Left lung (tissue), 10 donors: ENCODE measurements around the gene HOXC12. TPM values are rescaled to one million over a fixed set of nuclear protein-coding genes. Genes with fewer than 3 reads are reported as not detected.

Source experiments
- ATAC-seq: fragments of 200-7000 bp; cut with Tn5 transposase; one replicate; pipeline ENCODE4 v1.9.1; 2020; ENCODE audit warnings: moderate library complexity
- DNase-seq, 4 donors: peaks; one replicate each; pipeline ENCODE4 v3.0.0-alpha.2; 2013 to 2020
- H3K27ac ChIP-seq, 2 donors: fragments of 200-600 bp; sonication (generic) in 1 of 2; one replicate each; pipeline versions ENCODE4 v1.5.0 to v1.8.0; 2020 to 2021
- H3K27me3 ChIP-seq, 2 donors: fragments of 200-600 bp; sonication (generic) in 1 of 2; one replicate each; pipeline versions ENCODE4 v1.5.0 to v1.8.0; 2020 to 2021
- H3K36me3 ChIP-seq, 2 donors: fragments of 200-600 bp; sonication (generic) in 1 of 2; one replicate each; pipeline versions ENCODE4 v1.5.0 to v1.8.0; 2020 to 2021
- H3K4me1 ChIP-seq, 2 donors: fragments of 200-600 bp; one replicate each; pipeline ENCODE4 v1.8.0; 2021
- H3K4me3 ChIP-seq, 2 donors: fragments of 200-600 bp; sonication (generic) in 1 of 2; one replicate each; pipeline versions ENCODE4 v1.5.0 to v1.8.0; 2020 to 2021; ENCODE audit warnings: mild to moderate bottlenecking in 1 of 2
- H3K9me3 ChIP-seq, 2 donors: fragments of 200-600 bp; sonication (generic) in 1 of 2; one replicate each; pipeline versions ENCODE4 v1.5.0 to v1.8.0; 2020 to 2021
- intact Hi-C, 2 donors: fragments of 100-400 bp; cut with DNase I; formaldehyde crosslinking; loops; one replicate each; pipeline versions ENCODE4 v1.11.2 to v1.14.2; 2022
- polyA plus RNA-seq, 6 donors: library from polyadenylated mRNA; unstranded; fragments of 120-200 nt; gene quantifications; one replicate each; pipeline ENCODE4 v1.2.1, GENCODE V29; 2013; ENCODE audit not compliant: insufficient read length in 6 of 6
- total RNA-seq, 2 donors: library from RNA; stranded (reverse); fragmentation: NEBNext Ultra II Directional; extraction: Animal tissue kit (Norgen Biotek cat#: 25700); gene quantifications; one replicate each; pipeline ENCODE4 v1.2.1, GENCODE V29; 2021
- TF ChIP-seq, protein P1 (sequence below), 2 donors: fragments of 200-600 bp; sonication (generic) in 1 of 2; IDR thresholded peaks; one replicate each; pipeline versions ENCODE4 v1.5.0 to v1.8.0; 2021; ENCODE audit warnings: antibody characterized with exemption in 2 of 2
- donor health status: DM: no; HTN: yes; CAD: no.
- donor health status: DM: no; HTN: no; CAD: no.

The HOXC12 gene
- total and polyA plus RNA-seq, 8 donors, result not detected

DNA sequence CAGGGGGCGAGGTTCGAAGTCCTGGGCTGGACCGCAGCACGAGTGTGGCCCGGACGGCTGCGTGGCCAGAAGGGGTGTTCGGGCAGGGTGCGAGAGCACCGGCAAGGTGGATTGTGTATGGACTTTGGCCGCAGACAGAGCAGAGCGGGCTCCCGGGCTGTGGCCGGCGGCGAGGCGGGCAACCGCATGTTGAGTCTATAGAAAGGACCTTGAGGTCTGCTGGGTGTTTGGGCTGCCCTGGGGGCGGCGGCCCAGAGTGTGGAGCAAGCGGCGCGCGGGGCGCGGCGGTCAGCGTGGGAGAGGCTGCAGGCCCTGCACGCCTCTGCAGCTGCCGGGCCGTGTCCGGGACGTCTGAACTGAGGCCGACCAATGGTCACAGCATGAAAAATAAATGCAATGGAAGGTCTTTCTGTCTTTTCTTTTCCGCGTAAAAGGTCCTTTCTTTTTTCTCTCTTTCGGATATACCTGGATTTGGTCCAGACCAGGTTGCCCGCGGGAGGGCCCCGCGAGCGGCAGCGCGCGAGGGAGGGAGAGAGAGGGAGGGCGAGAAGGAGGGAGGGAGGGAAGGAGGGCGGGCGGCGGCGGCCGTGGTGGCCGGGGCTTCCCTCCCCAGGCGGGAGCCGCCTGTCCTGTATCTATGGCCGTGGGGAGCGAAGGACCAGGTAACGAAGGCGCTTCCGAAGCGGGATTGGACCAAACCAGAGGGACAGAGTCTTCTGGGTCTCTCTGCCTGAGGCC lies 39.7 kb downstream of the HOXC12 start:
- no peak for DNase-seq
- H3K4me3 ChIP-seq, result no peak overlapping the region

DNA sequence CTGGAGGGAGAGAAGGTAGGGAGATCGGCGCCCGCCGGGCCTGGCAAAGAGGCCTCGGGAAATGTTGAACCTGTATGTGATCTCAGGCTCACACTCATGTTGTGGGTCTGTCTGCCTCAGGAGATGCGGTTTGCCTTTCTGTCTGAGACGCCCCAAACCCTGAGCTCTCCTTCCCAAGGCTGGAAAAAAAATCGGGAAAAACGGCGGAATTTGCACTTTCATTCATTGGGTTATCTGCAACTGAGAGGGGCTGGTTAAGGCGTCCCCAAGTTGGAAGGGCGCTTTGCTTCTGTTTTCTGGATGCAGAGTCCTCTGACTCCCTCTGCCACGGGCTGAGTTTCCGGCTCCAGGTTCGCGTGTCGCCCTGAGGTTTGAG lies 40.3 kb downstream of the HOXC12 start:
- DNase-seq, result no peak
- H3K4me1 ChIP-seq, result peaks cover 12 to 26% of the 10 kb centered on the region in 2 donors
- intact Hi-C loops, result no loop called here
- TF ChIP-seq, protein P1, sequence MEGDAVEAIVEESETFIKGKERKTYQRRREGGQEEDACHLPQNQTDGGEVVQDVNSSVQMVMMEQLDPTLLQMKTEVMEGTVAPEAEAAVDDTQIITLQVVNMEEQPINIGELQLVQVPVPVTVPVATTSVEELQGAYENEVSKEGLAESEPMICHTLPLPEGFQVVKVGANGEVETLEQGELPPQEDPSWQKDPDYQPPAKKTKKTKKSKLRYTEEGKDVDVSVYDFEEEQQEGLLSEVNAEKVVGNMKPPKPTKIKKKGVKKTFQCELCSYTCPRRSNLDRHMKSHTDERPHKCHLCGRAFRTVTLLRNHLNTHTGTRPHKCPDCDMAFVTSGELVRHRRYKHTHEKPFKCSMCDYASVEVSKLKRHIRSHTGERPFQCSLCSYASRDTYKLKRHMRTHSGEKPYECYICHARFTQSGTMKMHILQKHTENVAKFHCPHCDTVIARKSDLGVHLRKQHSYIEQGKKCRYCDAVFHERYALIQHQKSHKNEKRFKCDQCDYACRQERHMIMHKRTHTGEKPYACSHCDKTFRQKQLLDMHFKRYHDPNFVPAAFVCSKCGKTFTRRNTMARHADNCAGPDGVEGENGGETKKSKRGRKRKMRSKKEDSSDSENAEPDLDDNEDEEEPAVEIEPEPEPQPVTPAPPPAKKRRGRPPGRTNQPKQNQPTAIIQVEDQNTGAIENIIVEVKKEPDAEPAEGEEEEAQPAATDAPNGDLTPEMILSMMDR (IDR thresholded peaks at IDR 0.05), result no peak
- peaks cover 100% of the 10 kb centered on the region in 2 donors for H3K27me3 ChIP-seq
- no peaks in the 10 kb centered on the region for H3K9me3 ChIP-seq
- H3K4me3 ChIP-seq, result peak overlapping the region in 1 of 2 donors; percentile 41
- no peak for ATAC-seq
- H3K27ac ChIP-seq, result no peak overlapping the region
- H3K36me3 ChIP-seq, result no peaks in the 10 kb centered on the region

More for the DNA sequence above, 39.7 kb downstream of the HOXC12 start:
- no peaks in the 10 kb centered on the region for H3K9me3 ChIP-seq
- H3K36me3 ChIP-seq, result no peaks in the 10 kb centered on the region
- peaks cover 100% of the 10 kb centered on the region in 2 donors for H3K27me3 ChIP-seq
- no peak for ATAC-seq
- TF ChIP-seq, protein P1 (IDR thresholded peaks at IDR 0.05), result no peak
- H3K27ac ChIP-seq, result no peak overlapping the region
- intact Hi-C loops, result no loop called here
- H3K4me1 ChIP-seq, result peaks cover 11 to 27% of the 10 kb centered on the region in 2 donors

DNA sequence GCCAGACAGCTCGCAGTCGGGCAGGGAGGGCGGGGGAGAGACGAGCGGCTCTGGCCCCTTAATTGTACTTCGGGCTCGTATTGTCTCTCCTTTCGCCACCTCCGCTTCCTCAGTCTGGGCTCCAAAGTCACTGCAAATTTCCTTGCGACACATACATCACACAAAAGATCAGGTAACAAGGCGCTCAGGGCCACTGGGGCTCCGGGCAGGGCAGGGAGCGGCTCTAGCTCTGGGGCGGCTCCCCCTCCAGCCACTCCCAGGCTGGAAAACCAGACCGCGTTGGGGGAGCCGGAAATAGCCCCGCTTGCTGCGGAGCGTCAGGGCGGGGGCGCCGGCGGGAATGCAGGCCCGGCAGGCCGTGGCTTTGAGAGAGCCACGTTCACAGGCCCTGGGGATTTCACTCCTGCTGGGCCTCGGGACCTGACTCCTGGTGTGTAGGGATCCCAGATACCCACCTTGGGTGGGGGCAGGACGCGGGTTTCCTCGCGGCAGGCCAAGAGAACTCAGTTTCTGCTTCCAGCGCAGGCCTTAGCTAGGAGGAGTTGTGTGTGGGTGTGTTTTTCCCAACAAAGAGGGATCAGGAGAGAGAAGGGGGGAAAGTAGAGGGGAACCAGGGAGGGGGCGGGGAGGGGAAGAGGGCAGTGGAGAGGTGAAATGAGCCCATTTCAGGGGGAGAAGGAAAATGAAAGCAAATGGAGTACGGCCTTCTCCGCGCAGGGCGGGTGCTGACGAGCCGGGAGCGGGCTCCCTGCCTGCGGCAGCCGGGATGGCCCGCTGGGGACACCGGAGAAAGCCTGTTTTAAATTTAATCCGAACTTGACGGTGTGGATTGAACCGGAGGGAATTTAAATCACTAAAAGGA lies 40.9 kb downstream of the HOXC12 start:
- intact Hi-C loops, result no loop called here
- peaks cover 100% of the 10 kb centered on the region in 2 donors for H3K27me3 ChIP-seq
- H3K36me3 ChIP-seq, result no peaks in the 10 kb centered on the region
- DNase-seq (peak in 2 of 4 donors; percentile 46 to 71), ATAC-seq (peak; percentile 57)
- H3K9me3 ChIP-seq, result no peaks in the 10 kb centered on the region
- peak overlapping the region; percentile 24 to 41 for H3K4me3 ChIP-seq
- H3K27ac ChIP-seq, result no peak overlapping the region
- peaks cover 17 to 33% of the 10 kb centered on the region in 2 donors for H3K4me1 ChIP-seq
- TF ChIP-seq, protein P1 (IDR thresholded peaks at IDR 0.05), result no peak

- DNase-seq (peak in 1 of 4 donors; percentile 23), ATAC-seq (no peak)
- H3K9me3 ChIP-seq, result no peaks in the 10 kb centered on the region
- H3K36me3 ChIP-seq, result no peaks in the 10 kb centered on the region
- no peak overlapping the region for H3K27ac ChIP-seq
- intact Hi-C loops, result no loop called here
- TF ChIP-seq, protein P1 (IDR thresholded peaks at IDR 0.05), result no peak
- peaks cover 17 to 33% of the 10 kb centered on the region in 2 donors for H3K4me1 ChIP-seq
- H3K27me3 ChIP-seq, result peaks cover 100% of the 10 kb centered on the region in 2 donors
- peak overlapping the region in 1 of 2 donors; percentile 41 for H3K4me3 ChIP-seq
Measured at GRCh38 chr12:53996240-53997203, 41.8 kb downstream of the HOXC12 start.
